Vagina (tissue), 2 donors: ENCODE results near the gene RGS6. TPM values are rescaled to one million over a fixed set of nuclear protein-coding genes. Genes with fewer than 3 reads are reported as not detected.

Experiments
- DNase-seq, 2 donors: peaks; one replicate each; pipeline ENCODE4 v3.0.0-alpha.2; 2017; ENCODE audit errors: extremely low spot score in 2 of 2
- H3K27ac ChIP-seq: fragments of 200-600 bp; sonication (generic); one replicate; pipeline ENCODE4 v1.5.1; 2019
- H3K27me3 ChIP-seq: fragments of 200-600 bp; sonication (generic); one replicate; pipeline ENCODE4 v1.5.1; 2019
- H3K36me3 ChIP-seq, 2 donors: fragments of 200-600 bp; sonication (generic); one replicate each; pipeline ENCODE4 v1.5.1; 2017 to 2019
- H3K4me1 ChIP-seq: fragments of 200-600 bp; sonication (generic); one replicate; pipeline ENCODE4 v1.5.1; 2019
- H3K4me3 ChIP-seq, 2 donors: fragments of 200-600 bp; sonication (generic); 1 replicate in 1 of 2; 2 replicates in 1 of 2; pipeline ENCODE4 v1.5.1; 2016 to 2019
- H3K9me3 ChIP-seq: fragments of 200-600 bp; sonication (generic); one replicate; pipeline ENCODE4 v1.5.1; 2019
- POLR2A ChIP-seq, 2 donors: fragments of 450-650 bp; IDR thresholded peaks; one replicate each; pipeline ENCODE4 v1.6.1; 2017; ENCODE audit warnings: antibody characterized with exemption in 2 of 2, mild to moderate bottlenecking in 2 of 2, moderate library complexity in 2 of 2
- POLR2AphosphoS5 ChIP-seq, 2 donors: sonication (generic); formaldehyde crosslinking; IDR thresholded peaks; one replicate each; pipeline ENCODE4 v1.9.0; 2017; ENCODE audit warnings: antibody characterized with exemption in 2 of 2, mild to moderate bottlenecking in 2 of 2, low read depth in 1 of 2; ENCODE audit not compliant: insufficient read depth in 1 of 2
- intact Hi-C: fragments of 100-400 bp; cut with DNase I; formaldehyde crosslinking; loops from one replicate; pipeline ENCODE4 v1.15.1; 2023
- microRNA-seq: library from miRNA; unstranded; fragments of <30 nt; microRNA quantifications from one replicate; pipeline ENCODE4, GENCODE V29; 2017; ENCODE audit warnings: borderline number of aligned reads, borderline replicate concordance
- small RNA-seq: library from RNA; depleted of rRNA; stranded (forward); fragments of <200 nt; gene quantifications from one replicate; pipeline ENCODE3, GENCODE V24; 2016
- total RNA-seq: library from RNA; depleted of rRNA; stranded (reverse); fragments of >200 nt; gene quantifications from one replicate; pipeline ENCODE4 v1.2.3, GENCODE V29; 2016
- TF ChIP-seq, protein P1 (sequence below), 3 experiments: fragments of 450-650 bp in 2 of 3; fragments of 200-600 bp in 1 of 3; sonication (generic) in 1 of 3; IDR thresholded peaks; one replicate each; pipeline ENCODE4 v1.5.1; 2017 to 2019; ENCODE audit warnings: antibody characterized with exemption in 3 of 3, mild to moderate bottlenecking in 2 of 3, moderate library complexity in 2 of 3

RGS6 gene
- total RNA-seq, 1 donor from 2014 or later = 2.0 TPM

DNA sequence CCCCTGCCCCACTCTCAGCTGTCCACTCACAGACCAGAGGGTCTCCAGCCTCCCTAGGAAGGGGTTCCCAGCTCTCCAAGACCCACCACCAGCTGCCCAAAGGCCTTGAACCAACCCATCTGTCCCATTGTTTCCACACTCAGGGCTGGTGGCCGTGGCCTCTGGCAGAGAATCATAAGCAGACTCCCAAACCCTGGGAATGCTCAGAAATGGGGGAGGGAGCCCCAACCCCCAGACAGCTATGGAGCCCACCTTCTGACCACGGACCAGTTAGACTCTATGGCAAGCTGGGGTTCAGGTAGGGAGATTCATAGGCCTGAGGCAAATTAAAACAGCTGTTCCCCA is 681.7 kb downstream of the RGS6 start:
- no peak overlapping the region for H3K4me3 ChIP-seq
- intact Hi-C loops = no loop called here
- H3K27me3 ChIP-seq = no peaks in the 10 kb centered on the region
- H3K36me3 ChIP-seq = no peaks in the 10 kb centered on the region
- TF ChIP-seq, protein P1, sequence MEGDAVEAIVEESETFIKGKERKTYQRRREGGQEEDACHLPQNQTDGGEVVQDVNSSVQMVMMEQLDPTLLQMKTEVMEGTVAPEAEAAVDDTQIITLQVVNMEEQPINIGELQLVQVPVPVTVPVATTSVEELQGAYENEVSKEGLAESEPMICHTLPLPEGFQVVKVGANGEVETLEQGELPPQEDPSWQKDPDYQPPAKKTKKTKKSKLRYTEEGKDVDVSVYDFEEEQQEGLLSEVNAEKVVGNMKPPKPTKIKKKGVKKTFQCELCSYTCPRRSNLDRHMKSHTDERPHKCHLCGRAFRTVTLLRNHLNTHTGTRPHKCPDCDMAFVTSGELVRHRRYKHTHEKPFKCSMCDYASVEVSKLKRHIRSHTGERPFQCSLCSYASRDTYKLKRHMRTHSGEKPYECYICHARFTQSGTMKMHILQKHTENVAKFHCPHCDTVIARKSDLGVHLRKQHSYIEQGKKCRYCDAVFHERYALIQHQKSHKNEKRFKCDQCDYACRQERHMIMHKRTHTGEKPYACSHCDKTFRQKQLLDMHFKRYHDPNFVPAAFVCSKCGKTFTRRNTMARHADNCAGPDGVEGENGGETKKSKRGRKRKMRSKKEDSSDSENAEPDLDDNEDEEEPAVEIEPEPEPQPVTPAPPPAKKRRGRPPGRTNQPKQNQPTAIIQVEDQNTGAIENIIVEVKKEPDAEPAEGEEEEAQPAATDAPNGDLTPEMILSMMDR (IDR thresholded peaks at IDR 0.05) = no peak
- TF ChIP-seq POLR2AphosphoS5 (IDR thresholded peaks at IDR 0.05; ENCODE audit: insufficient read depth in 1 of 2, low read depth in 1 of 2) (no peak), POLR2A (IDR thresholded peaks at IDR 0.05) (no peak)
- peak in 1 of 2 donors; percentile 37 for DNase-seq
- peaks cover 33% of the 10 kb centered on the region for H3K4me1 ChIP-seq
- no peak overlapping the region for H3K27ac ChIP-seq
- H3K9me3 ChIP-seq = no peaks in the 10 kb centered on the region

DNA sequence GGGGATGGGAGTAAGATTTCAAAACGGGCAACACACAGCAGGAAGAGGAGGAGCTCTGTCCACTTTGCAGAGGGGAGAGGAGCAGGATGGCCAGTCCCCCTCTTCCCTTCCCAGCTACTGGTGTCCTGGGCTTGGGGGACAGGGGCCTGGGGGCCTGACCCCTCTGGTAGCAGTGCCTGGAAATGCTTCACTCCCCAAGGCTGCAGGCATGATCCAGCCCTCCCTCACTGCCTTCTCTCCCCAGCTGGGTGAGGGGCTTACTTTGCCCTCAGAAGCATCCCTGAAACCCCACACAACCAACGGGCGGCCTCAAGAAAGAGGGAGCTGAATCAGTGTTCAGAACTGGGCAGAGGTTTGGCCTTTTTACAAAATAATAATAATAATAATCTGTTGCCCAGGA is 682.1 kb downstream of the RGS6 start:
- no peaks in the 10 kb centered on the region for H3K9me3 ChIP-seq
- peak; percentile 52 to 64 for DNase-seq
- TF ChIP-seq POLR2AphosphoS5 (IDR thresholded peaks at IDR 0.05; ENCODE audit: insufficient read depth in 1 of 2, low read depth in 1 of 2) = no peak
- TF ChIP-seq, protein P1 (IDR thresholded peaks at IDR 0.05) = no peak
- no peak for TF ChIP-seq POLR2A (IDR thresholded peaks at IDR 0.05)
- no peak overlapping the region for H3K27ac ChIP-seq
- no peaks in the 10 kb centered on the region for H3K36me3 ChIP-seq
- H3K4me1 ChIP-seq = peaks cover 36% of the 10 kb centered on the region
- H3K4me3 ChIP-seq = no peak overlapping the region
- H3K27me3 ChIP-seq = no peaks in the 10 kb centered on the region
- intact Hi-C loops = no loop called here

DNA sequence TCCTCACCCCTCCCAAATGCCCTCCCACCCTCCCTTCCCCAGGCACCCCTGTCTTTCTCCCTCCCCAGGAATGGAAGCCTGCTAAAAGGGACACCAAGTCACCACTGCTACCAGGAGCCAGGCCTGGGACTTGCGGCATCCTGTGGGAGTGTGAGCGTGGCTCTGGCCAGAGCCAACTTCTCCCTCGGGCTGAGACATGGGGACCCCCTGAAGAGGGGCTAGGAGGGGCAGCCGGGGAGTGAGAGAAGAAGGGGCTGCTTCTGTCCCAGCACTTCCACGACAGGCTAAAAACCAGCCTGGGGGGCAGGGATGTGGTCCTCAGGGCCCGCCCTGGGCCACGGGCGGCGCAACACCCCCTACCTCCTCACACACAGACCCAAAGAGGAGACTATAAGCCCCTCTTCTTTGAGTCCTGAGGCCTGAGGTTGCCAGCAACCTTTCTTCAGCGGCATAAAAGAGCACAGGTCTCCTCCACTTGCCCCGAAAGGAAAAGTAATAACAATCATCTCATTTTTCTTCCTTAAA is 682.7 kb downstream of the RGS6 start:
- TF ChIP-seq, protein P1 (IDR thresholded peaks at IDR 0.05) = no peak
- TF ChIP-seq POLR2A (IDR thresholded peaks at IDR 0.05) (no peak), POLR2AphosphoS5 (IDR thresholded peaks at IDR 0.05; ENCODE audit: insufficient read depth in 1 of 2, low read depth in 1 of 2) (no peak)
- H3K9me3 ChIP-seq = no peaks in the 10 kb centered on the region
- DNase-seq = peak; percentile 64 to 67
- no peaks in the 10 kb centered on the region for H3K36me3 ChIP-seq
- H3K27ac ChIP-seq = peak overlapping the region; percentile 39
- H3K4me3 ChIP-seq = no peak overlapping the region
- no peaks in the 10 kb centered on the region for H3K27me3 ChIP-seq
- intact Hi-C loops = no loop called here
- peaks cover 36% of the 10 kb centered on the region for H3K4me1 ChIP-seq

DNA sequence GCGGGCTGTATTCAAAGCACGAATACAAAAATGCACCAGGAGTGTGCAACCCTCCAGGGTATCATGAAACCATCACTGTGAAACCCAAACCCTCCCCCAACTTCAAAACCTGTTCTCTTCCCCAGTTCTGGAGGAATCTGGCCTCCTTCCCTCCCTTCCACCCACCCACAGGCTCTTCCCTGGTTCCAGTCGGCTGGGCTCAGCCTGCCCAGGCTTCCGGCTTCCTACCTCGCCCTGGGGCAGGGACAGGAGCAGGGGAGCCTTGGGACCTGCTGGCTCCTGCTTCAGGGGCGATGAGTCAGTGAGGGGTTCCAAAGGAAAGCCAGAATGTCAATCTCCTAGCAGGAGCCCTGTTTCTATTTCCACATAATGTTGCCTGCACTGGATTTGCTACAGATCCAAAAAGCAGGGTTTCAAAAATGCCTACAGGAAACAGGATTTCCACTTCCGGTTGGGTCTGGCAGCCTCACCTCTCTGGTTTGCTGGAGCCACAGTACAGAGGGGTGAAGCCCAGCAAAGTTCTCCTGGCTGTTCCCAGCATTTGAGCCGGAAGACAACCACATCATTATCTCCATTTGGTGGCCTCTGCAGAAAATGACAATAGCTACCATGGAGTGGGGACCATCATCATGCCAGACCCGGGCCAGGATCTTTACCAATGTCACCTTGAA is 683.4 kb downstream of the RGS6 start:
- peak; percentile 67 to 86 for DNase-seq
- Histone ChIP-seq H3K9me3 (no peaks in the 10 kb centered on the region), H3K36me3 (no peaks in the 10 kb centered on the region), H3K27me3 (no peaks in the 10 kb centered on the region), H3K4me1 (peaks cover 36% of the 10 kb centered on the region), H3K4me3 (no peak overlapping the region), H3K27ac (no peak overlapping the region)
- intact Hi-C loops = no loop called here
- TF ChIP-seq POLR2AphosphoS5 (IDR thresholded peaks at IDR 0.05; ENCODE audit: insufficient read depth in 1 of 2, low read depth in 1 of 2) (no peak), POLR2A (IDR thresholded peaks at IDR 0.05) (no peak)
- TF ChIP-seq, protein P1 (IDR thresholded peaks at IDR 0.05) = no peak

Small RNA genes within 50 kb of the gene (microRNA-seq; reads per million reads assigned to microRNA genes)
- not detected for gene MIR7843

Small RNA genes within 50 kb of the gene (small RNA-seq; reads per million reads assigned to genes)
- not detected for gene MIR7843
- not detected for gene RF00019
